Esophagus squamous epithelium (tissue), 5 donors: ENCODE results near the gene LDLRAD3. TPM values are rescaled to one million over a fixed set of nuclear protein-coding genes. Genes with fewer than 3 reads are reported as not detected.

Source experiments
- DNase-seq: peaks from one replicate; lab custom pipeline; 2025; lab: John Stamatoyannopoulos, UW
- H3K27ac ChIP-seq, 4 donors: fragments of 200-600 bp; sonication (generic); one replicate each; pipeline ENCODE4 v1.5.1; 2016 to 2019; ENCODE audit warnings: mild to moderate bottlenecking in 1 of 4
- H3K27me3 ChIP-seq, 4 donors: fragments of 200-600 bp; sonication (generic); 1 replicate in 3 of 4; 2 replicates in 1 of 4; pipeline versions ENCODE4 v1.5.1 to v1.6.0; 2017 to 2021; ENCODE audit warnings: antibody characterized with exemption in 1 of 4
- H3K36me3 ChIP-seq, 3 donors: fragments of 200-600 bp; sonication (generic); one replicate each; pipeline ENCODE4 v1.5.1; 2016 to 2019
- H3K4me1 ChIP-seq, 3 donors: fragments of 200-600 bp; sonication (generic); one replicate each; pipeline ENCODE4 v1.5.1; 2017 to 2019
- H3K4me3 ChIP-seq, 4 donors: fragments of 200-600 bp; sonication (generic); 1 replicate in 3 of 4; 2 replicates in 1 of 4; pipeline ENCODE4 v1.5.1; 2016 to 2019; ENCODE audit warnings: mild to moderate bottlenecking in 2 of 4, moderate library complexity in 1 of 4
- H3K9me3 ChIP-seq, 3 donors: fragments of 200-600 bp; sonication (generic); one replicate each; pipeline ENCODE4 v1.5.1; 2016 to 2019
- POLR2A ChIP-seq, 4 donors: fragments of 450-650 bp; IDR thresholded peaks; one replicate each; pipeline ENCODE4 v1.6.1; 2017; ENCODE audit warnings: antibody characterized with exemption in 4 of 4, mild to moderate bottlenecking in 4 of 4, moderate library complexity in 3 of 4
- WGBS, 2 donors: methylation state at CpG; one replicate each; pipeline ENCODE4 v1.1.5; 2018; 5-methylcytosine and 5-hydroxymethylcytosine counted together
- intact Hi-C: fragments of 100-400 bp; cut with DNase I; formaldehyde crosslinking; loops from one replicate; pipeline ENCODE4 v1.15.0; 2022
- total RNA-seq, 4 donors: library from RNA; depleted of rRNA; stranded (reverse); fragments of >200 nt; gene quantifications; one replicate each; pipeline ENCODE4 v1.1.0, GENCODE V29; 2016
- TF ChIP-seq, protein P1 (sequence below), 6 experiments: fragments of 450-650 bp in 4 of 6; fragments of 200-600 bp in 2 of 6; sonication (generic) in 2 of 6; IDR thresholded peaks; one replicate each; pipeline ENCODE4 v1.5.1; 2016 to 2019; ENCODE audit warnings: antibody characterized with exemption in 6 of 6, mild to moderate bottlenecking in 4 of 6, moderate library complexity in 4 of 6
- donor health status: DM: yes; HTN: yes; CAD: no.

Gene LDLRAD3
- total RNA-seq, 4 donors from 2014 or later: 5.0 to 16.8 (median 8.2) TPM

DNA sequence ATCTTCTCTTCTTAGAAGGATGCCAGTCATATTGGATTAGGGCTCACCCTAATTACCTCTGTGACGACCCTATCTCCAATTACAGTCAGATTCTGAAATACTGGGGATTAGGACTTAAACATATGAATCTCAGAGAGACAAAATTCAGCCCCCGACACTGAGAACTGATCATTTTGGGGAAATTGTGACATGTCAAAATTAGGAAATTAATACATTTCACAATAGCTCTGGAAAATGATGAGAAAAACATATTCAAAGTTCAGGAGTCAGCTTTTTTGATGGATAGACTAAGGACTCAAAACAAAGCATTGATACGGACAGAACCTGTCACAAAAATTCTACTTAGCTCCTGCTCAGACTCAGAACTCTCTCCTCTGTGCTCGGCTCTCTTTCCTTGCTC lies 304.6 kb downstream of the LDLRAD3 start:
- intact Hi-C loops: no loop called here

DNA sequence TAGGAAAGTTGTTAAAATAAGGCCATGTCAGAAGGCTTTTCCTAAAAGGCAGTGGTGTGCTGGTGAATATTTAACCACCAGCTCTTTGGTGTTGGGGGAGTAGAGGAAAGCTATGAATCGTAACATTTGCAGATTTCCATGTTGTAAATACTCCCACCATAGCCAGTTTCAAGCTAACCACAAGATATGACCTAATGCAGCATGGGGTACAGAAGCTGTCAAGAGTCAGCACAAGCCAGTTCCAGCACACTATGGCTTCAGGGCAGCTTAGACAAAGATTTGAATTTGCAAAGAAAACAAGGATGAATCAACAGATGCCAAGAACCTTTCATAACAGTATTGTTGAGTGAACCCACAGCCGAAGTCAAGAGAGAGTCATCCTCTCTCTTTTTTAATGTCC lies 305.4 kb downstream of the LDLRAD3 start:
- WGBS, 2 donors: 32% methylated on average over 2 of the region's 2 CpGs
- no peaks in the 10 kb centered on the region for H3K27me3 ChIP-seq
- DNase-seq: no peak
- H3K9me3 ChIP-seq: no peaks in the 10 kb centered on the region
- intact Hi-C loops: no loop called here
- H3K27ac ChIP-seq: no peak overlapping the region
- H3K4me3 ChIP-seq: no peak overlapping the region
- TF ChIP-seq, protein P1, sequence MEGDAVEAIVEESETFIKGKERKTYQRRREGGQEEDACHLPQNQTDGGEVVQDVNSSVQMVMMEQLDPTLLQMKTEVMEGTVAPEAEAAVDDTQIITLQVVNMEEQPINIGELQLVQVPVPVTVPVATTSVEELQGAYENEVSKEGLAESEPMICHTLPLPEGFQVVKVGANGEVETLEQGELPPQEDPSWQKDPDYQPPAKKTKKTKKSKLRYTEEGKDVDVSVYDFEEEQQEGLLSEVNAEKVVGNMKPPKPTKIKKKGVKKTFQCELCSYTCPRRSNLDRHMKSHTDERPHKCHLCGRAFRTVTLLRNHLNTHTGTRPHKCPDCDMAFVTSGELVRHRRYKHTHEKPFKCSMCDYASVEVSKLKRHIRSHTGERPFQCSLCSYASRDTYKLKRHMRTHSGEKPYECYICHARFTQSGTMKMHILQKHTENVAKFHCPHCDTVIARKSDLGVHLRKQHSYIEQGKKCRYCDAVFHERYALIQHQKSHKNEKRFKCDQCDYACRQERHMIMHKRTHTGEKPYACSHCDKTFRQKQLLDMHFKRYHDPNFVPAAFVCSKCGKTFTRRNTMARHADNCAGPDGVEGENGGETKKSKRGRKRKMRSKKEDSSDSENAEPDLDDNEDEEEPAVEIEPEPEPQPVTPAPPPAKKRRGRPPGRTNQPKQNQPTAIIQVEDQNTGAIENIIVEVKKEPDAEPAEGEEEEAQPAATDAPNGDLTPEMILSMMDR (IDR thresholded peaks at IDR 0.05): no peak
- TF ChIP-seq POLR2A (IDR thresholded peaks at IDR 0.05): no peak
- peaks cover 0 to 12% (median 0%) of the 10 kb centered on the region in 3 donors for H3K4me1 ChIP-seq
- no peaks in the 10 kb centered on the region for H3K36me3 ChIP-seq

More for the DNA sequence above, 304.6 kb downstream of the LDLRAD3 start:
- 72 to 78% methylated on average over 4 of the region's 4 CpGs for WGBS, 2 donors
- H3K36me3 ChIP-seq: no peaks in the 10 kb centered on the region
- no peaks in the 10 kb centered on the region for H3K27me3 ChIP-seq
- H3K9me3 ChIP-seq: no peaks in the 10 kb centered on the region
- no peak overlapping the region for H3K27ac ChIP-seq
- H3K4me3 ChIP-seq: no peak overlapping the region
- DNase-seq: no peak
- H3K4me1 ChIP-seq: peaks cover 0 to 12% (median 0%) of the 10 kb centered on the region in 3 donors
- TF ChIP-seq, protein P1 (IDR thresholded peaks at IDR 0.05): no peak
- no peak for TF ChIP-seq POLR2A (IDR thresholded peaks at IDR 0.05)

DNA sequence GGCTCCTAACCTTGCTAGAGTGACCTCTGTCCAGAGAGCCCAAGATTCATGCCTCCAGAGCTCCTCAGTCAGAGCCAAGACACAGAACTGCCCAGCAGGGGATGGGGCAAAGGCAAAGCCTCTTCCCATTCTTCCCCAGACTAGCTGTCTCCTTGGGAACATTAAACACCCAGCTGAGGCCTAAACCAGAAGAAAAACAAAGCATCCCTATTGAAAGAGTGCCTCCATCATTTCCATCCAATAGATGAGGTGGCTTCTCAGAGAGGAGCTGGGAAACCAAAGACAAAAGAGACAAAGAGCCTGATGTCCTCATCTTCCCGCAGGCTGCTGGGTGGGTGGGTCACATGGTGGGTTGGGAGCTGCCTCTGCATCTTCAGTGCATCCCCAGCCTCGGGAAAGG lies 308.0 kb downstream of the LDLRAD3 start:
- intact Hi-C loops: loop anchor here (10.0 kb wide), 1 partner anchor 427 kb away; no protein-coding TSS in a partner anchor
- no peak overlapping the region for H3K4me3 ChIP-seq
- no peaks in the 10 kb centered on the region for H3K36me3 ChIP-seq
- H3K9me3 ChIP-seq: no peaks in the 10 kb centered on the region
- H3K27ac ChIP-seq: no peak overlapping the region
- no peak for DNase-seq
- no peak for TF ChIP-seq POLR2A (IDR thresholded peaks at IDR 0.05)
- TF ChIP-seq, protein P1 (IDR thresholded peaks at IDR 0.05): no peak
- WGBS, 2 donors: 60 to 81% methylated on average over 2 of the region's 2 CpGs
- H3K27me3 ChIP-seq: no peaks in the 10 kb centered on the region
- peaks cover 0 to 12% (median 0%) of the 10 kb centered on the region in 3 donors for H3K4me1 ChIP-seq

DNA sequence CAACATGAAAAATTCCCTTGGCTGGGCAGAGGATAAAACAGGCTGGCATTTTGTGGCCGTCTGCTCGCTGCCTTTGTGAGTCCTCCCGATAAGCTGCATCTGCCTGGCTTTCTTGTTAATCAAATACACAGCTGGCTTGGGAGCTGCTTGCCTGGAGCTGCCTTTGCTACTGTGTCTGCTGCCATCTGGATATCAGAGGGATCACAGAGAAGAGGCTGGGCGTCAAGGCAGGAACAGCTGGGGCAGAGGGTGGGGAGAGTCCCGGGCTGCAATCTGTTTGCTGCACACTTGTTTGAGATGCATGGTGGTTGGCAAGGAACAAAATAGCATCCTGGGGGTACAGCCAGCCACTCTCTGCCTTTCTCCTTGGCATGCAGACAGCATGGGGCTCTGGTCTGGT lies 309.4 kb downstream of the LDLRAD3 start:
- Histone ChIP-seq H3K4me3 (no peak overlapping the region), H3K9me3 (no peaks in the 10 kb centered on the region), H3K27ac (no peak overlapping the region), H3K36me3 (no peaks in the 10 kb centered on the region), H3K27me3 (peaks cover 0 to under 1% (median 0%) of the 10 kb centered on the region in 4 donors), H3K4me1 (peaks cover 0 to 12% (median 0%) of the 10 kb centered on the region in 3 donors)
- intact Hi-C loops: loop anchor here (10.0 kb wide), 1 partner anchor 428 kb away; no protein-coding TSS in a partner anchor
- DNase-seq: no peak
- TF ChIP-seq, protein P1 (IDR thresholded peaks at IDR 0.05): no peak
- TF ChIP-seq POLR2A (IDR thresholded peaks at IDR 0.05): no peak
- 47 to 50% methylated on average over 2 to 5 of the region's 5 CpGs for WGBS, 2 donors

DNA sequence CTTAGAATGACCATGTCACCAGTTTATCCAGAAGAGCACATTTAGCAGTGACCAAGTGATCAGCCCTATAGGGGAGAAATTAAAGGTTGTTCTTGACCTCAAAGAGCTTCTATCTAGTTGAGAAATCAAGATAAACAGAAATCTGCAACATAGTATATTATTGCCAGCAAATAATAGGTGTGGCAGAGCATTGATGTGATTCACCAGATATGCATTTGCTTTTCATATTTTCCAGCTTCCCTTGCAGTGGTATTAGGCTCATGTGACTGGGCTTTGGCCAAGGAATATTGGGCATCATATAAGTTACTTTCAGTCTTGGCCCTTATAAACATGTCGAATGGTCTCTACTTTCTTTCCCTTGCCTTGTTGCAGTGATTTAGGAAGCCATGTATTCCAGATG lies 310.9 kb downstream of the LDLRAD3 start:
- peaks cover 0 to 4% (median 0%) of the 10 kb centered on the region in 4 donors for H3K27me3 ChIP-seq
- 67 to 71% methylated on average over 1 of the region's 1 CpG for WGBS, 2 donors
- peaks cover 0 to 3% (median 0%) of the 10 kb centered on the region in 3 donors for H3K4me1 ChIP-seq
- no peaks in the 10 kb centered on the region for H3K9me3 ChIP-seq
- H3K27ac ChIP-seq: no peak overlapping the region
- intact Hi-C loops: loop anchor here (10.0 kb wide), 1 partner anchor 430 kb away; no protein-coding TSS in a partner anchor
- no peak for DNase-seq
- H3K4me3 ChIP-seq: no peak overlapping the region
- H3K36me3 ChIP-seq: no peaks in the 10 kb centered on the region
- TF ChIP-seq POLR2A (IDR thresholded peaks at IDR 0.05): no peak
- TF ChIP-seq, protein P1 (IDR thresholded peaks at IDR 0.05): no peak
